ENCODE results near the gene IGFN1. TPM values are rescaled to one million over a fixed set of nuclear protein-coding genes. Genes with fewer than 3 reads are reported as not detected.

Gene IGFN1
- total RNA-seq (under 1 TPM; 0.08 to 0.14 TPM), polyA plus RNA-seq (under 1 TPM in 1 of 2 donors, not detected in 1; 0.03 TPM)

- TF ChIP-seq, protein P1, sequence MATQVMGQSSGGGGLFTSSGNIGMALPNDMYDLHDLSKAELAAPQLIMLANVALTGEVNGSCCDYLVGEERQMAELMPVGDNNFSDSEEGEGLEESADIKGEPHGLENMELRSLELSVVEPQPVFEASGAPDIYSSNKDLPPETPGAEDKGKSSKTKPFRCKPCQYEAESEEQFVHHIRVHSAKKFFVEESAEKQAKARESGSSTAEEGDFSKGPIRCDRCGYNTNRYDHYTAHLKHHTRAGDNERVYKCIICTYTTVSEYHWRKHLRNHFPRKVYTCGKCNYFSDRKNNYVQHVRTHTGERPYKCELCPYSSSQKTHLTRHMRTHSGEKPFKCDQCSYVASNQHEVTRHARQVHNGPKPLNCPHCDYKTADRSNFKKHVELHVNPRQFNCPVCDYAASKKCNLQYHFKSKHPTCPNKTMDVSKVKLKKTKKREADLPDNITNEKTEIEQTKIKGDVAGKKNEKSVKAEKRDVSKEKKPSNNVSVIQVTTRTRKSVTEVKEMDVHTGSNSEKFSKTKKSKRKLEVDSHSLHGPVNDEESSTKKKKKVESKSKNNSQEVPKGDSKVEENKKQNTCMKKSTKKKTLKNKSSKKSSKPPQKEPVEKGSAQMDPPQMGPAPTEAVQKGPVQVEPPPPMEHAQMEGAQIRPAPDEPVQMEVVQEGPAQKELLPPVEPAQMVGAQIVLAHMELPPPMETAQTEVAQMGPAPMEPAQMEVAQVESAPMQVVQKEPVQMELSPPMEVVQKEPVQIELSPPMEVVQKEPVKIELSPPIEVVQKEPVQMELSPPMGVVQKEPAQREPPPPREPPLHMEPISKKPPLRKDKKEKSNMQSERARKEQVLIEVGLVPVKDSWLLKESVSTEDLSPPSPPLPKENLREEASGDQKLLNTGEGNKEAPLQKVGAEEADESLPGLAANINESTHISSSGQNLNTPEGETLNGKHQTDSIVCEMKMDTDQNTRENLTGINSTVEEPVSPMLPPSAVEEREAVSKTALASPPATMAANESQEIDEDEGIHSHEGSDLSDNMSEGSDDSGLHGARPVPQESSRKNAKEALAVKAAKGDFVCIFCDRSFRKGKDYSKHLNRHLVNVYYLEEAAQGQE (IDR thresholded peaks at IDR 0.05): no peak
- no peak for TF ChIP-seq CTCF (IDR thresholded peaks at IDR 0.05; ENCODE audit: low read depth, low read length, missing input control)
- no peak for TF ChIP-seq RAD21 (IDR thresholded peaks at IDR 0.05)
- no peak for DNase-seq (ENCODE audit: low spot score)
- Histone ChIP-seq H3K27me3 (ENCODE audit: control insufficient read depth in 4 of 4, insufficient read depth in 4 of 4, low read length in 3 of 4) (peaks cover 0 to 2% (median 0%) of the 10 kb centered on the region in 4 donors), H3K27ac (ENCODE audit: low read depth in 1 of 2, low read length in 2 of 2) (no peak within 1 kb of the TSS), H3K9me3 (ENCODE audit: control insufficient read depth in 4 of 4, low read length in 3 of 4) (no peaks in the 10 kb centered on the region), H3K9ac (ENCODE audit: low read depth in 1 of 2, low read length in 2 of 2) (no peak within 1 kb of the TSS), H3K4me3 (ENCODE audit: low read depth in 1 of 3, low read length in 3 of 3) (no peak within 1 kb of the TSS), H3K4me1 (ENCODE audit: control insufficient read depth in 4 of 4, insufficient read depth in 4 of 4, low read length in 3 of 4) (no peaks in the 10 kb centered on the region), H3K36me3 (ENCODE audit: control insufficient read depth in 4 of 4, insufficient read depth in 3 of 4, low read depth in 1 of 4, low read length in 3 of 4) (no peaks in the 10 kb centered on the region)
- 63% methylated on average over 9 of the region's 9 CpGs for WGBS
Measured at GRCh38 chr1:201190624-201191051, at the start of gene IGFN1. Gene IGFN1 (plus strand): TSS chr1:201190824. CDS start chr1:201193294, 2,470 bp downstream.

DNA sequence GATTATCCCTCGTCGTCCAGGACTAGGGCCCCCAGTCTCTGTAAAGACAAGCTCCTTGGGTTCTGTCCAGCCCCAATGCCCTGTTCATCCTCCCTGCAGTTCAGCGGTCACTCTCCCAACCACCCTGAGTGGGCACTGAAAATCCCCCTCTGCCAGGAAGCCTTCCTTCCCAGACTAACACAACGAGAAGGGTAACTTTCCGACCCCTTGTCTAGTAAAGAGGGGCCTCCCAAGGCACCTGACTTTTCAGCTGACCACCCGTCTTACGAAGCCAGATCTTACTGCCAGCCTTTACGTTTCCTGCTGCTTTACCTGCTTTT, 49.7 kb upstream of the IGFN1 start:
- Histone ChIP-seq H3K4me3 (ENCODE audit: low read depth in 1 of 3, low read length in 3 of 3) (no peak overlapping the region), H3K27ac (ENCODE audit: low read depth in 1 of 2, low read length in 2 of 2) (no peak overlapping the region), H3K27me3 (ENCODE audit: control insufficient read depth in 4 of 4, insufficient read depth in 4 of 4, low read length in 3 of 4) (no peaks in the 10 kb centered on the region), H3K9me3 (ENCODE audit: control insufficient read depth in 4 of 4, low read length in 3 of 4) (no peaks in the 10 kb centered on the region), H3K9ac (ENCODE audit: low read depth in 1 of 2, low read length in 2 of 2) (no peak overlapping the region), H3K4me1 (ENCODE audit: control insufficient read depth in 4 of 4, insufficient read depth in 4 of 4, low read length in 3 of 4) (no peaks in the 10 kb centered on the region), H3K36me3 (ENCODE audit: control insufficient read depth in 4 of 4, insufficient read depth in 3 of 4, low read depth in 1 of 4, low read length in 3 of 4) (peaks cover 2 to 65% (median 17%) of the 10 kb centered on the region in 4 donors)
- no peak for DNase-seq (ENCODE audit: low spot score)
- WGBS: 97% methylated on average over 8 of the region's 8 CpGs
- TF ChIP-seq CTCF (IDR thresholded peaks at IDR 0.05; ENCODE audit: low read depth, low read length, missing input control) (no peak), SP1 (IDR thresholded peaks at IDR 0.05) (no peak), TAF1 (conservative IDR thresholded peaks at IDR 0.05) (no peak), FOXA2 (IDR thresholded peaks at IDR 0.05) (no peak), EGR1 (IDR thresholded peaks at IDR 0.05; ENCODE audit: low read depth in 2 of 2) (no peak), GABPA (IDR thresholded peaks at IDR 0.05 in 1 of 2, conservative IDR thresholded peaks at IDR 0.05 in 1 of 2) (no peak), RXRA (IDR thresholded peaks at IDR 0.05) (no peak), JUND (IDR thresholded peaks at IDR 0.05) (no peak), NR2F2 (IDR thresholded peaks at IDR 0.05) (no peak), ZBTB33 (IDR thresholded peaks at IDR 0.05) (no peak), HNF4A (conservative IDR thresholded peaks at IDR 0.05) (no peak)
- TF ChIP-seq, protein P1 (IDR thresholded peaks at IDR 0.05): no peak
